H1 (cell line): ENCODE data around the gene SLC43A2. TPM values are rescaled to one million over a fixed set of nuclear protein-coding genes. Genes with fewer than 3 reads are reported as not detected.

Experiments
- CTCF ChIA-PET: fragments of 300-600 bp; sonication (Branson Sonifier 250); formaldehyde crosslinking; loops from one replicate; lab custom pipeline; 2021; ENCODE audit not compliant: partially characterized antibody; lab: Charles Lee
- POLR2A ChIA-PET: fragments of 300-600 bp; sonication (Branson Sonifier 250); formaldehyde crosslinking; loops from one replicate; lab custom pipeline; 2021; ENCODE audit warnings: inconsistent platforms; ENCODE audit not compliant: partially characterized antibody; lab: Charles Lee
- DNase-seq, 2 experiments: peaks; one replicate each; pipeline versions ENCODE4 v3.0.0 to v3.0.0-alpha.2; 2010 to 2022; ENCODE audit warnings: low spot score in 2 of 2, low read depth in 1 of 2, mixed read lengths in 1 of 2
- FAIRE-seq: peaks from 2 replicates; lab custom pipeline; 2011; peaks lifted over from hg19 to GRCh38; lab: Jason Lieb, UNC
- H2AFZ ChIP-seq: 2 replicates; pipeline ENCODE4 v1.8.1; 2012; ENCODE audit warnings: low read length, inconsistent platforms
- H2AK5ac ChIP-seq: 2 replicates; pipeline ENCODE4 v1.6.1; 2013; ENCODE audit warnings: low read depth, low read length
- H2BK120ac ChIP-seq: replicated peaks from 2 replicates; pipeline ENCODE3; 2013; ENCODE audit warnings: low read depth, low read length, inconsistent platforms
- H2BK12ac ChIP-seq: 2 replicates; pipeline ENCODE4 v1.6.1; 2013; ENCODE audit warnings: low read depth, low read length
- H2BK15ac ChIP-seq: 2 replicates; pipeline ENCODE4 v1.6.1; 2013; ENCODE audit warnings: low read length
- H2BK20ac ChIP-seq: 2 replicates; pipeline ENCODE4 v1.6.1; 2013; ENCODE audit warnings: low read length
- H2BK5ac ChIP-seq: 2 replicates; pipeline ENCODE4 v1.6.1; 2013; ENCODE audit warnings: low read depth, low read length
- H3K14ac ChIP-seq: 2 replicates; pipeline ENCODE4 v1.6.1; 2013; ENCODE audit warnings: inconsistent platforms; ENCODE audit not compliant: insufficient read length
- H3K18ac ChIP-seq: 2 replicates; pipeline ENCODE4 v1.6.1; 2013; ENCODE audit warnings: low read length; ENCODE audit errors: extremely low read depth
- H3K23ac ChIP-seq: 2 replicates; pipeline ENCODE4 v1.6.1; 2013; ENCODE audit warnings: inconsistent platforms; ENCODE audit not compliant: insufficient read length
- H3K23me2 ChIP-seq: 2 replicates; pipeline ENCODE4 v1.6.1; 2013; ENCODE audit warnings: low read depth, low read length
- H3K27ac ChIP-seq: 2 replicates; pipeline ENCODE4 v1.6.1; 2011; ENCODE audit warnings: low read depth, low read length, inconsistent platforms
- H3K27me3 ChIP-seq, 4 experiments: replicated peaks in 1 of 4; 1 replicate in 1 of 4; 2 replicates in 3 of 4; pipeline versions ENCODE4 v1.6.1 to v1.8.1; 2011 to 2013; ENCODE audit warnings: low read length in 3 of 4, mild to moderate bottlenecking in 3 of 4, inconsistent platforms in 2 of 4, mixed read lengths in 2 of 4, moderate library complexity in 1 of 4; ENCODE audit not compliant: control insufficient read depth in 3 of 4, insufficient read depth in 3 of 4; ENCODE audit errors: extremely low read depth in 1 of 4
- H3K36me3 ChIP-seq, 4 experiments: 2 replicates each; pipeline versions ENCODE4 v1.6.1 to v1.8.1; 2011 to 2013; ENCODE audit warnings: mild to moderate bottlenecking in 4 of 4, low read length in 3 of 4, moderate library complexity in 2 of 4, control low read depth in 1 of 4, inconsistent platforms in 1 of 4; ENCODE audit not compliant: insufficient read depth in 4 of 4, control insufficient read depth in 2 of 4
- H3K4ac ChIP-seq: replicated peaks from 2 replicates; pipeline ENCODE3; 2013; ENCODE audit warnings: low read length, low read depth, mixed read lengths, inconsistent platforms; ENCODE audit not compliant: insufficient read length
- H3K4me1 ChIP-seq, 4 experiments: replicated peaks in 1 of 4; 1 replicate in 1 of 4; 2 replicates in 3 of 4; pipeline versions ENCODE4 v1.6.1 to v1.8.1; 2011 to 2013; ENCODE audit warnings: low read length in 3 of 4, inconsistent platforms in 2 of 4, mixed read lengths in 1 of 4; ENCODE audit not compliant: insufficient read depth in 4 of 4, control insufficient read depth in 3 of 4
- H3K4me2 ChIP-seq, 2 experiments: 2 replicates each; pipeline versions ENCODE4 v1.6.1 to v1.8.1; 2011 to 2013; ENCODE audit warnings: low read depth in 2 of 2, low read length in 2 of 2, control low read depth in 1 of 2, inconsistent platforms in 1 of 2, mild to moderate bottlenecking in 1 of 2; ENCODE audit not compliant: insufficient read depth in 1 of 2
- H3K4me3 ChIP-seq, 4 experiments: fragments of 200-600, 300-600 bp in 1 of 4; sonication (generic), shearing (Covaris generic), sonication (Bioruptor Twin) in 1 of 4; 2 replicates each; pipeline versions ENCODE4 v1.5.1 to v1.8.1; 2011 to 2016; ENCODE audit warnings: low read length in 4 of 4, low read depth in 3 of 4, control low read depth in 2 of 4, inconsistent platforms in 2 of 4, mild to moderate bottlenecking in 2 of 4, mixed read lengths in 1 of 4, moderate library complexity in 1 of 4; ENCODE audit not compliant: insufficient read depth in 2 of 4; ENCODE audit errors: extremely low read depth in 1 of 4
- H3K56ac ChIP-seq: replicated peaks from 2 replicates; pipeline ENCODE3; 2013; ENCODE audit warnings: low read depth, mild to moderate bottlenecking, mixed read lengths, low read length, inconsistent platforms; ENCODE audit not compliant: insufficient read length
- H3K79me1 ChIP-seq: 2 replicates; pipeline ENCODE4 v1.6.1; 2013; ENCODE audit warnings: low read depth, low read length, control low read depth
- H3K79me2 ChIP-seq, 2 experiments: 2 replicates each; pipeline versions ENCODE4 v1.6.1 to v1.8.1; 2012 to 2013; ENCODE audit warnings: low read length in 2 of 2, mild to moderate bottlenecking in 2 of 2, inconsistent platforms in 1 of 2; ENCODE audit not compliant: insufficient read depth in 2 of 2, control insufficient read depth in 1 of 2
- H3K9ac ChIP-seq, 4 experiments: replicated peaks in 1 of 4; 1 replicate in 1 of 4; 2 replicates in 3 of 4; pipeline versions ENCODE4 v1.6.1 to v1.8.1; 2011 to 2013; ENCODE audit warnings: low read depth in 3 of 4, low read length in 3 of 4, control low read depth in 2 of 4, mild to moderate bottlenecking in 2 of 4, moderate library complexity in 2 of 4, inconsistent platforms in 1 of 4; ENCODE audit errors: extremely low read depth in 1 of 4
- H3K9me3 ChIP-seq, 2 experiments: 2 replicates each; pipeline versions ENCODE4 v1.6.1 to v1.8.1; 2012 to 2013; ENCODE audit warnings: mild to moderate bottlenecking in 2 of 2, moderate library complexity in 2 of 2, control low read depth in 1 of 2, inconsistent platforms in 1 of 2, low read depth in 1 of 2, low read length in 1 of 2, mixed read lengths in 1 of 2; ENCODE audit not compliant: insufficient read depth in 2 of 2
- H4K20me1 ChIP-seq, 2 experiments: replicated peaks in 1 of 2; 2 replicates each; pipeline versions ENCODE3 to v1.8.1; 2011 to 2013; ENCODE audit warnings: inconsistent platforms in 2 of 2, low read length in 2 of 2, mild to moderate bottlenecking in 1 of 2; ENCODE audit not compliant: insufficient read depth in 2 of 2, control insufficient read depth in 1 of 2
- H4K5ac ChIP-seq: 2 replicates; pipeline ENCODE4 v1.6.1; 2013; ENCODE audit warnings: low read length, low read depth, mixed read lengths, inconsistent platforms; ENCODE audit not compliant: insufficient read length
- H4K8ac ChIP-seq: 2 replicates; pipeline ENCODE4 v1.8.0; 2013; ENCODE audit warnings: mild to moderate bottlenecking, moderate library complexity, low read length, inconsistent platforms; ENCODE audit not compliant: insufficient read depth; ENCODE audit errors: extremely low read depth
- H4K91ac ChIP-seq: replicated peaks from 2 replicates; pipeline ENCODE3; 2013; ENCODE audit warnings: low read length, mixed read lengths, inconsistent platforms; ENCODE audit not compliant: insufficient read length
- CREB1 ChIP-seq: IDR thresholded peaks from 2 replicates; pipeline ENCODE4 v1.6.1; 2012; ENCODE audit warnings: inconsistent platforms
- CTBP2 ChIP-seq: IDR thresholded peaks from 2 replicates; pipeline ENCODE4 v1.7.0; 2011; ENCODE audit warnings: borderline replicate concordance, mild to moderate bottlenecking, moderate library complexity, mixed read lengths, low read length; ENCODE audit not compliant: insufficient read depth, insufficient read length
- JUN ChIP-seq: IDR thresholded peaks from 2 replicates; pipeline ENCODE4 v1.6.1; 2011; ENCODE audit warnings: low read depth, mild to moderate bottlenecking, improper control_type of control experiment, low read length
- POU5F1 ChIP-seq: IDR thresholded peaks from 2 replicates; pipeline ENCODE4 v1.6.1; 2011; ENCODE audit warnings: low read depth, mild to moderate bottlenecking, low read length, moderate library complexity
- SIX5 ChIP-seq: IDR thresholded peaks from 2 replicates; pipeline ENCODE4 v1.6.1; 2011; ENCODE audit warnings: mild to moderate bottlenecking, low read depth, low read length
- USF2 ChIP-seq: IDR thresholded peaks from 2 replicates; pipeline ENCODE4 v1.6.1; 2011; ENCODE audit warnings: low read length, improper control_type of control experiment
- WGBS, 2 experiments: shearing (Covaris generic) in 1 of 2; methylation state at CpG; one replicate each; pipeline versions ENCODE4 v1.1.6 to v1.1.7; 2013 to 2015; ENCODE audit warnings: low lambda C conversion rate in 2 of 2, mixed read lengths in 2 of 2, inconsistent platforms in 1 of 2, low coverage in 1 of 2, missing lambda C conversion rate in 1 of 2; ENCODE audit not compliant: insufficient replicate concordance in 2 of 2, insufficient coverage in 1 of 2, insufficient read length in 1 of 2; ENCODE audit errors: extremely low coverage in 1 of 2, missing lambda C conversion rate in 1 of 2; 5-methylcytosine and 5-hydroxymethylcytosine counted together
- polyA plus RNA-seq, 7 experiments: library from polyadenylated mRNA; depleted of rRNA in 3 of 7; stranded (reverse) in 5 of 7; unstranded in 2 of 7; fragments of >200 nt in 5 of 7; fragments of 200-250 nt in 2 of 7; gene quantifications; 1 replicate in 5 of 7; 2 replicates in 1 of 7; 4 replicates in 1 of 7; pipeline versions ENCODE4 v1.2.1 to v1.2.3, GENCODE V29; 2011 to 2013; ENCODE audit warnings: missing spikeins in 2 of 7, mixed read lengths in 2 of 7
- total RNA-seq: library from RNA; stranded (reverse); fragmentation: NEBNext Ultra II Directional; extraction: Animal tissue kit (Norgen Biotek cat#: 25700); gene quantifications from 2 replicates; pipeline ENCODE4 v1.2.1, GENCODE V29; 2021
- TF ChIP-seq, protein P1 (sequence below): IDR thresholded peaks from 2 replicates; pipeline ENCODE4 v1.6.1; 2011; ENCODE audit warnings: low read depth, mild to moderate bottlenecking, low read length; ENCODE audit not compliant: insufficient read depth

The SLC43A2 gene
- total and polyA plus RNA-seq, 2 of the 8 experiments (the other 6 are each of a cell fraction or from before 2014, with no cell fraction given): 6.6 to 10.5 TPM

DNA sequence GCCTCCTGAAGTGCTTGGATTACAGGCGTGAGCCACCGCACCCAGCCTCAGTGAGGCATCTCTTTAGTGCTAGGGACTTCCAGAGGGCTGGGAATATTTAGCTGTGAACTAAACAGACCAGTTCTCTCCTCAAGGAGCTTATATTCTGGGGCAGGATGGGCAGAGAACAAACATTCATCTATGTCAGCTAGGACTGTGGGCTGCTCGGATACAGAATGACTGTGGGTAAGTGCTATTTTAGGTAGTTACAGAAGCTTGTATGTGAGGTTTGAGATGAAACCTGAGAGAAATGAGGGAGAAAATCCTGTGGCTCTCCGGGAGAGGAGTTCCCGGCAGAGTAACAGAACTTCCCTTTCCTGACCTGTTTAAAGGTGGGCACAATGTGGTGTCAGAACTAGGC lies 106.0 kb downstream of the SLC43A2 start:
- Histone ChIP-seq H3K18ac (no peak overlapping the region), H2BK12ac (no peak overlapping the region), H3K79me1 (0 out of 2 replicates have a peak, but pooled peaks cover 5% of the 10 kb centered on the region), H3K27me3 (no peaks in the 10 kb centered on the region), H3K9ac (no peak overlapping the region), H3K4me3 (no peak overlapping the region), H3K9me3 (no peaks in the 10 kb centered on the region), H2BK20ac (no peak overlapping the region), H3K23ac (no peak overlapping the region), H3K14ac (no peak overlapping the region), H3K23me2 (no peaks in the 10 kb centered on the region), H2BK120ac (no peak overlapping the region), H3K4me2 (no peak overlapping the region), H2BK15ac (no peak overlapping the region), H4K20me1 (peaks cover 2 to 3% of the 10 kb centered on the region in 2 experiments), H3K79me2 (no peaks in the 10 kb centered on the region), H3K56ac (no peak overlapping the region), H4K5ac (no peak overlapping the region), H3K4me1 (no peaks in the 10 kb centered on the region; a peak in 1 of 7 replicates), H3K27ac (no peak overlapping the region), H3K36me3 (peaks cover 0 to 19% (median 2%) of the 10 kb centered on the region in 4 experiments; a peak in 4 of 8 replicates), H2AK5ac (no peak overlapping the region), H4K8ac (no peak overlapping the region), H3K4ac (no peak overlapping the region), H2AFZ (no peak overlapping the region), H2BK5ac (no peak overlapping the region), H4K91ac (no peak overlapping the region)
- 93% methylated on average over 5 of the region's 5 CpGs; no CpG with 5 or more reads in 1 of the 2 experiments for WGBS, 2 experiments
- ChIA-PET POLR2A (interaction anchor here (0.6 to 4.4 kb wide), 3 partner anchors 9 to 288 kb away, joined by 3 to 22 read pairs (median 3); no protein-coding TSS in a partner anchor), CTCF (interaction anchor here (1.5 to 3.2 kb wide), 2 partner anchors 11 to 147 kb away, joined by 4 to 17 read pairs; no protein-coding TSS in a partner anchor)
- TF ChIP-seq CREB1: no peak
- TF ChIP-seq JUN: no peak
- no peak for TF ChIP-seq USF2
- no peak for TF ChIP-seq SIX5
- TF ChIP-seq, protein P1, sequence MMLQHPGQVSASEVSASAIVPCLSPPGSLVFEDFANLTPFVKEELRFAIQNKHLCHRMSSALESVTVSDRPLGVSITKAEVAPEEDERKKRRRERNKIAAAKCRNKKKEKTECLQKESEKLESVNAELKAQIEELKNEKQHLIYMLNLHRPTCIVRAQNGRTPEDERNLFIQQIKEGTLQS: no peak
- no peak for TF ChIP-seq POU5F1
- no peak for TF ChIP-seq CTBP2
- DNase-seq (no peak), FAIRE-seq (no peak)
